Thyroid gland (tissue), 4 donors: ENCODE measurements around the gene APC2.

Experiments
- CTCF ChIP-seq, 6 experiments: fragments of 200-600 bp in 3 of 6; fragments of 450-650 bp in 3 of 6; sonication (generic) in 3 of 6; IDR thresholded peaks; one replicate each; pipeline ENCODE4 v1.5.1; 2016 to 2019; ENCODE audit warnings: antibody characterized with exemption in 6 of 6, mild to moderate bottlenecking in 2 of 6, inconsistent platforms in 1 of 6, moderate library complexity in 1 of 6
- POLR2A ChIP-seq, 2 donors: fragments of 450-650 bp; IDR thresholded peaks; one replicate each; pipeline ENCODE4 v1.6.1; 2017; ENCODE audit warnings: antibody characterized with exemption in 2 of 2, mild to moderate bottlenecking in 2 of 2, moderate library complexity in 1 of 2

DNA sequence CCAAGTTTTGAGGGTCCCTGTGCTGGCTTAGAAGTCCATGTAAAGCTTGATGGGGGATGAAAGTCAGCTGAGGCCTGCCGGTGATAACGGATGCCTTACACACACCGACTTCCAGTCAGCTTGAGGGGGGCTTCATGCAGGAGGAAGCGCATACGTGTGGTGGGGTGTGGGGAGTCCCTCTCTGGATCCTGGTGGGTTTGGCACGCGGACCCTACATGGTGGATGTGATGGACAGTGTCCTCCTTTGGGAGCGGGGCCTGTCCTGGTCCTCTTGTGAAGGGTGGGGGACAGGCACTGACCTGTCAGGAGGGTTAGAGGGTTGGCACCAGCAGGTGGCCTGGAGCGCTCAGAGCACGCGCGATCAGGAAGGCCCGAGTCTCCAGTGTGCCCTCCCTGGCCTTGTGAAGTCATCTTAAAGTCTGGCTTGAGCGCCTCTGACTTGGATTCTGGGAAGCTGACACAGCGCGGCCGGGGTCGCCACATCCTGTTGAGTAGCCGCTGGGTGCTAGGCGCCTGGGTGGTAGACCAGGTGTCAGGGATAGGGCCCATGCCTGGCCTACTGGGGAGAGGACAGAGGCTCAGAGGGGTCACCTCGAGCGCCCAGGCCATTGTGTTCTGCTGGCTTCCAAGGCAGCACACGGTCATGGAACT lies 39.7 kb upstream of the APC2 start:
- TF ChIP-seq CTCF (IDR thresholded peaks at IDR 0.05) (no peak), POLR2A (IDR thresholded peaks at IDR 0.05) (no peak)
